Measurements from ENCODE around the gene TSC22D4.

- TF ChIP-seq CTCF (IDR thresholded peaks at IDR 0.05) (no peak), POLR2A (IDR thresholded peaks at IDR 0.05) (no peak)
These were observed 11.6 kb upstream of the TSC22D4 start for GRCh38 chr7:100490483-100491191.

Data from esophagus squamous epithelium (tissue), 4 donors.